ENCODE results near the gene SPTLC3. TPM values are rescaled to one million over a fixed set of nuclear protein-coding genes. Genes with fewer than 3 reads are reported as not detected.

SPTLC3 gene
- total RNA-seq, 1 experiment from 2014 or later: 13.6 TPM

DNA sequence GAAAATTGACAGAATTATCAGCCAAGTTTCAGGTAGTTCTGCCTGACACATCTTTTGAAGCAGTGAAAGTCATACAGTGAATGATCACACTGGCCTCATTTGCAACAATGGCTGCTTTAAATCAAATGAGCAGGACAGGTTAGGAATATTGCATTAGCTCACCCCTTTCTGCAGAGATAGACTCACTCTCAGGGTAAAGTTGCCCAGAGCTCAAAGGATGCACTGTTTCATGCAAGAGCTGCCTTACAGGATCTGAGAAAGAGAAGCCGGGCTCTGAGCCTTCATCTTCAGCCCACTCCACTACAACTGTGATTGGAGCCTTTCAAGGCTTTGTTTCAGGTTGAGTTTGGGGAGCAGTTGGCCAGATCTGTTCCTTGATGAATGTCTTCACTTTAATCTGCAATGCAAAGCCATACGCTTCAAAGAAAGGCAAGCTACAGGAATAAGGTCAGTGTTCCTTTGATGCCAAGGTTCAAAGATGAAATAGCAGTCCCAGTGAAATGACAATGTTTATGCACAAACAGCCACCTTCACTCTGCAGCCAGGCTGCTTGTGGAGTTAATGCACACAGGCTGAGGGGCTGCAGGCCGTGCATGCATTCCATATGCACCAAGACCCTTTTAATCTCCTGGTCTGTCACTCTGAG is 121.4 kb downstream of the SPTLC3 start:
- no peaks in the 10 kb centered on the region for H3K27me3 ChIP-seq (replicated peaks)
- H3K27ac ChIP-seq: no peak overlapping the region
- H3K4me1 ChIP-seq (replicated peaks): no peaks in the 10 kb centered on the region
- no peak for DNase-seq (ENCODE audit: low read depth in 1 of 2, low spot score in 2 of 2)
- H3K4me3 ChIP-seq: no peak overlapping the region
- H3K9me3 ChIP-seq (replicated peaks): no peaks in the 10 kb centered on the region
- no peaks in the 10 kb centered on the region for H3K36me3 ChIP-seq

DNA sequence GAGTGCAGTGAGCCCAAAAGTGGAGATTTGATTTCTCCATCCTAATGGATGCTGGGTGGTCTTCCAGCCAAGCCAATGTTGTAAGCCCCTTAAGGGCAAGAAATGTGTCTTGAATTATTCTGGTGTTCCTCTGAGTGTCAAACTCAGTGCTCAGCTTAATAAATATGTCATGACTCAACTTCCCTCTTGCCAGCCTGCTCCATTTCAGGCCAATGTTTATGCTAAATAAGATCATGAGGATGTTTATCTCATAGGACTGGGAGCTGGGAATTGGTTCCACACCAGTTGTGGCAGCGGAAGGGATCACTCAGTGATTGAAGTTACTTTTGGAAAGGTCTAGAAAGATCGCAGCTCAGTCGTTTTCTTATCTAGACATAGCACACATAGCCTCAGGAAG is 121.9 kb downstream of the SPTLC3 start:
- H3K36me3 ChIP-seq: no peaks in the 10 kb centered on the region
- H3K4me3 ChIP-seq: no peak overlapping the region
- no peaks in the 10 kb centered on the region for H3K4me1 ChIP-seq (replicated peaks)
- H3K27ac ChIP-seq: no peak overlapping the region
- DNase-seq (ENCODE audit: low read depth in 1 of 2, low spot score in 2 of 2): no peak
- no peaks in the 10 kb centered on the region for H3K27me3 ChIP-seq (replicated peaks)
- H3K9me3 ChIP-seq (replicated peaks): no peaks in the 10 kb centered on the region

DNA sequence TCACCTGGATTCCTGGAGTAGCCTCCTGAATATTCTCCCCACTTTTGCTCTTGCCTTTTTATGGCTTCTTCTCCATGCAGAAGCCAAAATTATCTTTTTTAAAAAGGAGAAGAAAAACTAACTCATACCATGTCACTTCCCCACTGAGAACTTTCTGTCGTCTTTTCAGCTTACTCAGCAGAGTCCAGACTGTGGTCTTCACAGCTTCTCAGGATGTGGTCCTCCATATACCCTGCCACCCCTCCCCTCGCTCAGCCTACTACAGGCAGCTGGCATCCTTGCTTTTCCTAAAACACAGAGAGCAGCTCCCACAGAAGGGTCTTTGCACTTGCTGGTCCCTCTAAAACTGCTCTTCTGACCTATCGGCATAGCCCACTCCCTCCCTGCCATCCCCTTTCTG is 122.9 kb downstream of the SPTLC3 start:
- no peak for DNase-seq (ENCODE audit: low read depth in 1 of 2, low spot score in 2 of 2)
- H3K9me3 ChIP-seq (replicated peaks): no peaks in the 10 kb centered on the region
- no peaks in the 10 kb centered on the region for H3K27me3 ChIP-seq (replicated peaks)
- H3K4me3 ChIP-seq: no peak overlapping the region
- no peaks in the 10 kb centered on the region for H3K4me1 ChIP-seq (replicated peaks)
- no peaks in the 10 kb centered on the region for H3K36me3 ChIP-seq
- H3K27ac ChIP-seq: no peak overlapping the region

DNA sequence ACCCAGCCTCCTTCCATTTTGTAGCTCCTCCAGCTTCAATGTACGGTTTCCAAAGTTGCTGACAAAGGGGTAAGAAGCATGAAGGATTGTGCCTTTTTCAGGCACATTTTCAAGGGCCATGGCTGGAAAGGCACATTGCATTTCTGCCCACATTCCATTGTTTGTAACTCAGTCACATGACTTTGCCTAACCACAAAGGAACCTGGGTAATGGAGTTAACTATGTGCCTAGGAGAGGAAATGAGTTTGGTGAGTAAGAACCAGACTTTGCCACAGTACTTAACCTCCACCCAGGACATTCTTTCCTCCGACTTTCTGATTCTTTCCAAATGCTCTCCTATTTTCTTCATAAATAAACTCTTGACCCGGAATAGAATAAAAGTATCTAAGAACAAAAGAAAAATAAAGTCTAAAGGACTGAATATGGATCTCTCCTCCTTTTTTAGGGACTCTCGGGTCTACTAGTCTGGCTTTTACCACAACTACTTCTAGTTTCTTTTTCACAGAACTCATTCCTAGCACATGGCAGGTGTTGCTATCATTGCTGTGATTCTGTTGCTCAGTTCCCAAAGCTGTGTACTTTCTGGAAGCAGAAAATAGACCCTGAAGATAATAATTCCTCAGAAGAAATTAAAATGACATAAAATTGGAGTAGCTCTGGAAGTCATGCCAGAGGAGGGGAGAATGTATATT is 130.8 kb downstream of the SPTLC3 start:
- Histone ChIP-seq H3K36me3 (no peaks in the 10 kb centered on the region), H3K4me3 (no peak overlapping the region), H3K4me1 (replicated peaks) (no peaks in the 10 kb centered on the region), H3K27ac (no peak overlapping the region), H3K9me3 (replicated peaks) (no peaks in the 10 kb centered on the region), H3K27me3 (replicated peaks) (no peaks in the 10 kb centered on the region)
- DNase-seq (ENCODE audit: low read depth in 1 of 2, low spot score in 2 of 2): no peak

DNA sequence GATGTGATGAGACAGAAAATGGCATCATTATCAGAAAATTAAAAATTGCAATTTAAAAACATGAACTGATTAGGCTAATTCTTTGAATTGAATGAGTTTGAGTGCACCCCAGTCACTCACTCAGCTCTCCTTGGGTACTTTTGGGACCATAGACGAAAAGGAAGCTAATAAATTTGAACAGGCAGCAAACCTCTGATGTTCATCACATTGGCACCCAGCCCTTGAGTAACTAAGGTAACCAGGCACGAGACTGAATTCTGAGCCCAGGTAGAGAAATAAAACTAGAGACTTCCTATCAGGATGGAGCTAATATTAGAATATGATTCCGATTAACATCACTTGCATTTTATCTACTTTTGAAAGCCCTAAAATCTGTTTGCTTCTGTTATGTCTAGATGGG is 131.4 kb downstream of the SPTLC3 start:
- Histone ChIP-seq H3K9me3 (replicated peaks) (no peaks in the 10 kb centered on the region), H3K27ac (no peak overlapping the region), H3K36me3 (no peaks in the 10 kb centered on the region), H3K4me1 (replicated peaks) (no peaks in the 10 kb centered on the region), H3K4me3 (no peak overlapping the region), H3K27me3 (replicated peaks) (no peaks in the 10 kb centered on the region)
- DNase-seq (ENCODE audit: low read depth in 1 of 2, low spot score in 2 of 2): no peak

DNA sequence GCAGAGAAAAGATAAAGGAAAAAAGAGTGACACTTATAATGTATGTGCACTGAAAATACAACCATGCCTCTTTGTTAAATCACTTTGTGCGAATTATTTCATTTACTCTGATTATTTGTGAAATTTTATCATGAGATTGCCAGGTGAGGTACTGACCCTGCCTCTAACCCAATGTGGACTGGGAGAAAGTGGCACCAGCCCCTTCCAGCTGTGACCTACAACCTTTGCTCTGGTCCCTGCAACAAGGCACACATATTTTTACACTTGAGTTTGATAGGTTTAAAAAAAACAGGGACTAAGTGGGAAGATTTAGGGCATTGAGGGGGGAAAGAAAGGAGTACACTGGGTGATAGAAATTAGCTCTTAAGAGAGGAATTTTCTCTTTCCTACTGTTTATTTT is 132.0 kb downstream of the SPTLC3 start:
- H3K36me3 ChIP-seq: no peaks in the 10 kb centered on the region
- DNase-seq (ENCODE audit: low read depth in 1 of 2, low spot score in 2 of 2): no peak
- H3K9me3 ChIP-seq (replicated peaks): no peaks in the 10 kb centered on the region
- no peaks in the 10 kb centered on the region for H3K27me3 ChIP-seq (replicated peaks)
- H3K4me1 ChIP-seq (replicated peaks): no peaks in the 10 kb centered on the region
- H3K4me3 ChIP-seq: no peak overlapping the region
- no peak overlapping the region for H3K27ac ChIP-seq

DNA sequence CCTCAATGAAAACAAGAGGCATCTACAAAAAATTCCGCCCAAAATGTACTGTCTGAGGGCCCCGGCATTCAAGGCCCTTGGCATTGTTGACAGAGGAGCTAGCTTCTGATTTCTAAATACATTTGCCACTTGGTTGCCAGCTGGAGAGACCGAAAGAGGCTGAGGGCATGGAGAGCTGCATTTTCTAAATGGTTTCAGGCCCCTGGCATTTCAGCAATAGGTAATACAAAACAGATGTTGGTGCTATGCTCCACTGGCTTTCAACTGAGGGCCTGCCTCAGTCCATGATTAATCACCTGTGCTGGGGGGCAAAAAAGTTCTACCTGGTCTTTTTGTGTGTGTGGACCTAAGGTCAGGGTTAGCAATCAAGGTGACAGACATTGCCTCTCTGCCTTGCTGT is 132.8 kb downstream of the SPTLC3 start:
- Histone ChIP-seq H3K27me3 (replicated peaks) (no peaks in the 10 kb centered on the region), H3K4me3 (no peak overlapping the region), H3K36me3 (no peaks in the 10 kb centered on the region), H3K4me1 (replicated peaks) (no peaks in the 10 kb centered on the region), H3K27ac (no peak overlapping the region), H3K9me3 (replicated peaks) (no peaks in the 10 kb centered on the region)
- DNase-seq (ENCODE audit: low read depth in 1 of 2, low spot score in 2 of 2): no peak

DNA sequence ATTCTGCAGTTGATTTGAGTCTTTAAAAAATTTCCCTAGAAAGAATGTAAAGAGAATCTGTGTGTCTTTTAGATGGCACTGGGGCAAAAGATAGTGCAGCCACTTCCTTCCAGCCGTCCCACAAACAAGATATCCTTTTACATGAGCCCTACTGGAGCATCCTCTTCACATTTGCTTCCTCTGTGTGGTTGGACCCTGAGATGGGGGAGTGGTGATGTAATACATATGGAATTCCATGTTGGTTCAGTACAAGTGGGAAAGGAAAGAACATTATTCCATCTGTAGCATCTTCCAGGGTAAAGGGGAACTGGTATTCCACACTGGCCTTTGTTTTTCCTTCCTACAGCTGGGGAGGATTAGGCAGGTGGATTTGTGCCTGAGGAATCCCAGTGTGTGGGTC is 133.4 kb downstream of the SPTLC3 start:
- no peak overlapping the region for H3K4me3 ChIP-seq
- H3K36me3 ChIP-seq: no peaks in the 10 kb centered on the region
- no peaks in the 10 kb centered on the region for H3K9me3 ChIP-seq (replicated peaks)
- no peak overlapping the region for H3K27ac ChIP-seq
- no peaks in the 10 kb centered on the region for H3K27me3 ChIP-seq (replicated peaks)
- H3K4me1 ChIP-seq (replicated peaks): no peaks in the 10 kb centered on the region
- no peak for DNase-seq (ENCODE audit: low read depth in 1 of 2, low spot score in 2 of 2)

DNA sequence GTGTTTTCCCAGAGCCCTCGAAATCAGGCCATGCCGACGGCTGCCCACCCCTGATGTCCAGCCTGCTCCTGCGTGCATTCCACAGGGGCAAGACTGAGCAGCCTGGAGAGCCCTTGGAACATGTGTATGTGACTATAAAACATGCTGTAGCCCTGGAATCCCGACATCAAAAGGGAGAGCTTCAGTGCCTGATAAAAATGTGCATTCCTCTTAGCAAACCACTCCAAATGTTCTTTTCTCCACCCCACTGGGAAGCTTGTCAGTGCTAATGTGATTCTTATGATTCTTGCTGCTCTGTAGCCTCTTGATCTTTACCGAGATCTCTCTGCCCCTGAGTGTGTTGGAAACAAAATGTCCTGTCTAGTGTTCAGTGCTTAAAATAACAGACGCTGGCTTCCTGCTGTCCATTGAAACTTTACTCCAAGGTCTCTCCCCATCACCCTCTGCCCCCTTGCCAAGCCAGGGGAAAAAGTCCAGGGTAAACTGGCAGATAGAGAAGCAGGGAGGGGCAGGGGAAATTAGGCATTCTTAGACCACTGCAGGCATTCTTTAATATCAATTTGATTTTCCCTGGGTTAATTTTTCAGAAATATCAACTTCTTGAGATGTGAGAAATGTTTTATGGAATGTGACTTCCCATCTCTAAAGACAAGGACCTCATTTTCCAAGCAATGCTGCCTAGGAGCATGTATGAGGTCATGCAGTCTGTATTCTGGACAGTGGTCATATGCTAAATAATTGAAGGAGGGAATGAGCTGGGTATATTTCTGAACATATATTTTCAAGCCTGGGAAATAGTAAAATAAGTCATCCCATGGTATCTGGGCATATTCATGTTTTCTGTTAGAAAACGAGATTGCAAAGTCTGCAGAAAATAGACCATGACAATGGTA is 138.5 kb downstream of the SPTLC3 start:
- H3K36me3 ChIP-seq: no peaks in the 10 kb centered on the region
- no peaks in the 10 kb centered on the region for H3K9me3 ChIP-seq (replicated peaks)
- no peaks in the 10 kb centered on the region for H3K27me3 ChIP-seq (replicated peaks)
- no peak overlapping the region for H3K4me3 ChIP-seq
- no peak for DNase-seq (ENCODE audit: low read depth in 1 of 2, low spot score in 2 of 2)
- no peak overlapping the region for H3K27ac ChIP-seq
- no peaks in the 10 kb centered on the region for H3K4me1 ChIP-seq (replicated peaks)

DNA sequence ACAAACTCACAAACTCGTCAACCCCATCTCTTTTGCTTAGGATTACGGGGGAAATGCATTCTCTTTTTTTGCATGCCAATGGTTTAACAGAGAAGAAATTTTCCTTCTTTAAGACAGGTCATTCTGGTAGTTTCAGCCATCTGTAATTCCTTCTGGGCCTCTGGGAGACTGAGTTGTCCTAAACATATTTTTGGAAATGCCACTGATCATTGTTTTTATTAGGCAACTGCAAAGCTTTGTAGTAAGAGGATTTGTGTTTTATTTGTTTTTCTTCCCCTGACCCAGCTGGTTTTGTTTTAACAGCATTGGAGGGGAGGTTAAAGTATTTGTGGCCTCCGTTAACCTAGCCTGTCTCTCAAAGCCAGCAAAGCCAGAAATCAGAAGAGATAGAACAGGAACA is 139.2 kb downstream of the SPTLC3 start:
- no peak overlapping the region for H3K27ac ChIP-seq
- H3K4me3 ChIP-seq: no peak overlapping the region
- no peaks in the 10 kb centered on the region for H3K27me3 ChIP-seq (replicated peaks)
- H3K9me3 ChIP-seq (replicated peaks): no peaks in the 10 kb centered on the region
- no peaks in the 10 kb centered on the region for H3K4me1 ChIP-seq (replicated peaks)
- no peak for DNase-seq (ENCODE audit: low read depth in 1 of 2, low spot score in 2 of 2)
- H3K36me3 ChIP-seq: no peaks in the 10 kb centered on the region

DNA sequence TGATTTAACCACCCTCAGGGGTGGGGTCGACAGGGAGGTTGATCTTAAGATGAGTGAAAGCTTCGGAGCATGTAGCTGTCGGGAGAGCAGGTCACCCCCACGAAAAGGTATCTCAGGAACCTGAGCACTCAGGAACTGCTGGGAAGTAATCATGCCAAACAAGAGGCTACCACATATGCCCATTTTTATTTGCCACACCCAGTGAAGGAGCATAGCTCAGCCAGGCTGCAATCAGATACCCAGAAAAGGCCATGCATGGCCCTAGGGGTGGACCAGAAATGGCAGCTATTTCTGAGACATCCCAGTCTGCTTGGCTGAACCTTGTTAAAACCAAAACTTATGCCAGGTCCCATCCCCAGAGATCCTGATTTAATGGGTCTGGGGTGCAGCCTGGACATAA is 139.6 kb downstream of the SPTLC3 start:
- Histone ChIP-seq H3K4me1 (replicated peaks) (no peaks in the 10 kb centered on the region), H3K36me3 (no peaks in the 10 kb centered on the region), H3K4me3 (no peak overlapping the region), H3K9me3 (replicated peaks) (no peaks in the 10 kb centered on the region), H3K27me3 (replicated peaks) (no peaks in the 10 kb centered on the region), H3K27ac (no peak overlapping the region)
- no peak for DNase-seq (ENCODE audit: low read depth in 1 of 2, low spot score in 2 of 2)

DNA sequence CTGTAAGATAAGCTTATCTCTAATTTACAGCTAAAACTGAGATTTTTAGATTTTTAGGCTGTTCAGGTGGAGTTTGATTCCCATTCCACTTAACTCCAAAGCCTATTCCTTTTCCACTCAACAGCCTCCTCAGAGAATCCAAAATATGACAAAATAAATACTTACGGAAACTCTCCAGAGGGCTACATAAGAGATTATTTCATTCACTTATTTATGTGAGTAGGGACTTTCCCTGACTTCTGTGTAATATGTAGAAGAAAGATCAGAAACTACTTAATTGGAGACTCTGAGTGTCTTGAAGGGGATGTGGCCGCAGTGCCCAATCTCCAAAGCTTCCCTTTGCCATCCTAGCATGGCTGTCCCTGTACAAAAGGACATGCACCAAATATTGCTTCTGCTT is 140.2 kb downstream of the SPTLC3 start:
- Histone ChIP-seq H3K4me3 (no peak overlapping the region), H3K27me3 (replicated peaks) (no peaks in the 10 kb centered on the region), H3K4me1 (replicated peaks) (no peaks in the 10 kb centered on the region), H3K36me3 (no peaks in the 10 kb centered on the region), H3K27ac (no peak overlapping the region), H3K9me3 (replicated peaks) (no peaks in the 10 kb centered on the region)
- DNase-seq (ENCODE audit: low read depth in 1 of 2, low spot score in 2 of 2): no peak

DNA sequence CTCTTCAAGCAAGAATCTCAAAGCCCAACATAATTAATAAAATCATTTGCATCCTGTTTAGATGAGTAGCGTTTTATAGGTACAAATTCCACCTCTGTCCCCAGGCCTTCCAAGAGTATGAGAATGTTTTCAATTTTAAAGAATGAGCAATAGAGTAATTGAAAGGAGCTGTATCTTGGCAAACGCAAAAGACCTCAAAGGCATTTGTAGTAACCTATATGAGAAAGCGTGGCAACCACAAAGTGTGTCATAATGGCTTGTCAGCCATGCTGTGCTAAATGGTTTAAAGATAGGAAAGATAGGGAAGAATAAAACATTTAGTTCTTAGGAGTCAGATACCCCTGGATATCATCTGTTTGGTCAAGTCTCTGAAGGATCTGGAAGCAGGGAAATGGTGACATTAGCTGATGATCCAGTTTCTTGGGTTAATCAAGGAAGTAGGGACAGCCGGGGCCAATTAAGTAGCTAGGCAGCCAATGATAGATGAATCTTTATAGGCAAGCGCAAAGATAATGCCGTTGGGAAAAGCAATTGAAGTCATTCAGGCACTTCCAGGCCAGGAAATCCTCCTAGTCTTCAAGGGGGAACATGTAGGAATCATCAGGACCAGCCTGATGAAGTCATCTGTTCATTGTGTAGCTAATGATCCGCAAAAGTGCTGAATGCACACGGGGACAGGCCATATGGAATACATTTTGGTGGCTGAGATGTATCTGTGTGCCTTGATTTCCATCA is 140.8 kb downstream of the SPTLC3 start:
- no peak for DNase-seq (ENCODE audit: low read depth in 1 of 2, low spot score in 2 of 2)
- H3K27ac ChIP-seq: no peak overlapping the region
- H3K27me3 ChIP-seq (replicated peaks): no peaks in the 10 kb centered on the region

DNA sequence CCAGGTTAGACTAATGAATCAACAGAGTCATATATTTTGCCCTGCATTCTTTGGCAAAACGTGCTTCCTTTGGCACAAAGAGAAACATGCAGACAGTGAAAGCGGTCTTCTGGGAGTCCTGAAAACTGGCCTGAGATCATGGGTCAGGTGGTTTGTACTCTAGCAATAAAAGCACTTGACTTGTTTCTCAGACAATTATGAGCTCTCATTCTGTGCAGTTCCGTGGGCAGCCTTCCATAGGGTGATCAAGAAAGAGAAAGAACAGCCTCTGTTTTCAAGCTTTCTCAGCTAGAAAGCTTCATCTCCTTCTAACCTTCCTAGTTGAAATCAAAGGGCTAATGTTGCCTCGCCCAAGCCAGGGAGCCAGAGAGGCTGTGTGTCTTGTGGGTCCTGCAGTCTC is 149.6 kb downstream of the SPTLC3 start:
- no peaks in the 10 kb centered on the region for H3K4me1 ChIP-seq (replicated peaks)
- no peaks in the 10 kb centered on the region for H3K27me3 ChIP-seq (replicated peaks)
- H3K9me3 ChIP-seq (replicated peaks): no peaks in the 10 kb centered on the region
- H3K4me3 ChIP-seq: no peak overlapping the region
- no peak for DNase-seq (ENCODE audit: low read depth in 1 of 2, low spot score in 2 of 2)
- no peak overlapping the region for H3K27ac ChIP-seq
- no peaks in the 10 kb centered on the region for H3K36me3 ChIP-seq

More for the DNA sequence above, 140.8 kb downstream of the SPTLC3 start:
- Histone ChIP-seq H3K4me1 (replicated peaks) (no peaks in the 10 kb centered on the region), H3K36me3 (no peaks in the 10 kb centered on the region), H3K4me3 (no peak overlapping the region), H3K9me3 (replicated peaks) (no peaks in the 10 kb centered on the region)
